ENCODE data around the gene CDRT15. TPM values are rescaled to one million over a fixed set of nuclear protein-coding genes. Genes with fewer than 3 reads are reported as not detected.

Gene CDRT15
- total RNA-seq, 3 donors from 2014 or later (not counting 1 experiment from before 2014, with no cell fraction given): not detected

DNA sequence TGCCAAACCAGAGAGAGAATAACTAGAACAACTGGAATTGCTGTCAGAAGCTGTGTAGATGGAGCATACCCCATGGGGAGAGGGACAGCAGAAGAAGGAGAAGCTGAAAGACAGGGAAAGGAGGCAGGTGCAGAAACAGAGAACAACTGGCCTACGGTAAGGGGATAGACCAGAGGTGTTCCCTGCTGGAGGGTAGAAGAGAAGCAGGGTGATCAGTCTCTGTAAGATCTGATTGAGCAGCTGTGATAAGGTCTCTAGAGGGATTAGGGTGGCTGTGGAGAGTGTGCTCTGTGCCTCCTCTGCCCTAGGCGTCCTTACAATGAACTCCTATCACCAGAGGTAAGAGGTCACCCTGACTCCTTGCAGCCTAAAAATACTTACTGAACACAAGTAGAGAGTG is 33.8 kb upstream of the CDRT15 start:
- Mint-ChIP-seq H3K27me3 (ENCODE audit: low read depth in 2 of 2) (no peaks in the 10 kb centered on the region), H3K4me3 (no peak overlapping the region), H3K36me3 (no peaks in the 10 kb centered on the region), H3K9me3 (no peaks in the 10 kb centered on the region), H3K4me1 (no peaks in the 10 kb centered on the region), H3K27ac (no peak overlapping the region)
- WGBS (ENCODE audit: insufficient coverage): 98% methylated on average over 2 of the region's 2 CpGs
- ATAC-seq (no peak), DNase-seq (no peak)
- intact Hi-C loops (cut with micrococcal nuclease): no loop called here
- TF ChIP-seq CTCF (IDR thresholded peaks at IDR 0.05): no peak
- Histone ChIP-seq H3K4me1 (ENCODE audit: control insufficient read depth, insufficient read depth, low read length) (no peaks in the 10 kb centered on the region), H3K9me3 (ENCODE audit: control insufficient read depth, insufficient read depth, low read length) (no peaks in the 10 kb centered on the region), H3K27ac (ENCODE audit: low read length) (no peak overlapping the region), H3K36me3 (ENCODE audit: control insufficient read depth, insufficient read depth, low read length) (no peaks in the 10 kb centered on the region), H3K4me3 (ENCODE audit: low read length) (no peak overlapping the region), H3K27me3 (ENCODE audit: control insufficient read depth, insufficient read depth, low read length) (peaks cover 2% of the 10 kb centered on the region)

DNA sequence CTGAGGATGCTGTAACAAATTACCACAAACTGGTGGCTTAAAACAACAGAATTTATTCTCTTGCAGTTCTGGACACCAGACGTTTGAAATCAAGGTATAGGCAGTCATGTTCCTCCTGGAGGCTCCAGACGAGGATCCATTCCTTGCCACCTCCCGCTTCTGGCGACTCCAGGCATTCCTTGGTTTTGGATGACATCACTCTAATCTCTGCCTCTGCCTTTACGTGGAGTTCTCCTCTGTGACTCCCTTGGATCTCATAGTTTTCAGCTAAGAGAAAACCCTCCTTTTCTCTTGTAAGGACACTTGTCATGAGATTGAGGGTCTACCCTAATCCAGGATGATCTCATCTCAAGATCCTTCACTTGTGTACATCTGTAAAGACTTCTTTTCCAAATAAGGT is 32.8 kb upstream of the CDRT15 start:
- no peaks in the 10 kb centered on the region for H3K36me3 ChIP-seq (ENCODE audit: control insufficient read depth, insufficient read depth, low read length)
- peaks cover 2% of the 10 kb centered on the region for H3K27me3 ChIP-seq (ENCODE audit: control insufficient read depth, insufficient read depth, low read length)
- WGBS (ENCODE audit: insufficient coverage): 81% methylated on average over 5 of the region's 5 CpGs
- no peaks in the 10 kb centered on the region for H3K4me1 ChIP-seq (ENCODE audit: control insufficient read depth, insufficient read depth, low read length)
- H3K4me3 ChIP-seq (ENCODE audit: low read length): no peak overlapping the region
- intact Hi-C loops (cut with micrococcal nuclease): no loop called here
- DNase-seq (no peak), ATAC-seq (no peak)
- H3K4me1 Mint-ChIP-seq: no peaks in the 10 kb centered on the region
- TF ChIP-seq CTCF (IDR thresholded peaks at IDR 0.05): no peak
- no peak overlapping the region for H3K4me3 Mint-ChIP-seq
- no peak overlapping the region for H3K27ac ChIP-seq (ENCODE audit: low read length)
- no peaks in the 10 kb centered on the region for H3K27me3 Mint-ChIP-seq (ENCODE audit: low read depth in 2 of 2)
- no peak overlapping the region for H3K27ac Mint-ChIP-seq
- no peaks in the 10 kb centered on the region for H3K9me3 ChIP-seq (ENCODE audit: control insufficient read depth, insufficient read depth, low read length)
- H3K9me3 Mint-ChIP-seq: no peaks in the 10 kb centered on the region
- no peaks in the 10 kb centered on the region for H3K36me3 Mint-ChIP-seq

DNA sequence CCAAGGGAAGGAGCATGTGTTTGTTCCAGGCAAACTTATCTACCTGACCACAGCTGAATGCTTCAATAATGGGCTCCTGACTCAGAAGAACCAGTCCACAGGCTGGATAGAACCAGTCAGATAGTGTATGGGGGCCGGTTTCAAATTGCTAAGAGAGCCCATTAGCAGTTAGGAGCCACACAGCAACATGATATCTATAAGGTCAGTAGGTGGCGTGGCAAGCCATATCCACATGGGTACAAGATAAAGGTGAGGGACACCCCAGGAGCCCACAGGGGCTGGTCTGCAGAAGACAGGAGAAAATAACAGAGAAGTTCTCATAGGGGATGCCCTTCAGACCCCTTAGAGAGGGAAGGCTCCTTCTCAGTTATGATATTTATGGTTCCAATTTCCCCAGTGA is 31.6 kb upstream of the CDRT15 start:
- Mint-ChIP-seq H3K27me3 (ENCODE audit: low read depth in 2 of 2) (no peaks in the 10 kb centered on the region), H3K4me3 (no peak overlapping the region), H3K36me3 (no peaks in the 10 kb centered on the region), H3K4me1 (no peaks in the 10 kb centered on the region), H3K27ac (no peak overlapping the region), H3K9me3 (no peaks in the 10 kb centered on the region)
- ATAC-seq (peak in 1 of 3 donors; percentile 61), DNase-seq (peak in 1 of 2 donors; percentile 32)
- no peaks in the 10 kb centered on the region for H3K36me3 ChIP-seq (ENCODE audit: control insufficient read depth, insufficient read depth, low read length)
- H3K4me3 ChIP-seq (ENCODE audit: low read length): no peak overlapping the region
- peaks cover 2% of the 10 kb centered on the region for H3K27me3 ChIP-seq (ENCODE audit: control insufficient read depth, insufficient read depth, low read length)
- H3K27ac ChIP-seq (ENCODE audit: low read length): no peak overlapping the region
- no peaks in the 10 kb centered on the region for H3K4me1 ChIP-seq (ENCODE audit: control insufficient read depth, insufficient read depth, low read length)
- intact Hi-C loops (cut with micrococcal nuclease): no loop called here
- no peaks in the 10 kb centered on the region for H3K9me3 ChIP-seq (ENCODE audit: control insufficient read depth, insufficient read depth, low read length)
- no peak for TF ChIP-seq CTCF (IDR thresholded peaks at IDR 0.05)
- WGBS (ENCODE audit: insufficient coverage): 74% methylated on average over 2 of the region's 2 CpGs

DNA sequence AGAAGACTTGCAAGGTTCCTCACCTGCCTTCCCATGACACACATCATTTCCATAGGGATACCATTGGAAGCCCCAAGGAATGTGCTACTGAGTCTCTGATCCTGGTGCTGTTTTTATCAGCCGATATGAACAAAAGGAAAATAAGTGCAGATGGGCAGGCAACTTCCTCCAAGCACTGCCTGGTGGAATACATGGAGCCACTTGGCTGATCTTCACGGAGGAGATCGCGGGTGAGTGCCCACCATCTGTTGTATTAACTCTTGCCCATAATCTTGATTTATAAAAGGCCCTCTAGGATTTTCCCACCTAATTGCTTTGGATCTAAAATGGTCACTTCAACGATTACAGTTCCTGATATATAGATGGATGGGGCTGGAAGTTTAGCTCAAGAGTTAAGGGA is 24.7 kb upstream of the CDRT15 start:
- Mint-ChIP-seq H3K4me3 (no peak overlapping the region), H3K36me3 (no peaks in the 10 kb centered on the region), H3K4me1 (peaks cover 0 to 2% of the 10 kb centered on the region in 2 donors), H3K27ac (no peak overlapping the region), H3K9me3 (no peaks in the 10 kb centered on the region), H3K27me3 (ENCODE audit: low read depth in 2 of 2) (peaks cover 0 to 4% of the 10 kb centered on the region in 2 donors)
- intact Hi-C loops (cut with micrococcal nuclease): no loop called here
- ATAC-seq (no peak), DNase-seq (no peak)
- no peaks in the 10 kb centered on the region for H3K4me1 ChIP-seq (ENCODE audit: control insufficient read depth, insufficient read depth, low read length)
- H3K4me3 ChIP-seq (ENCODE audit: low read length): no peak overlapping the region
- TF ChIP-seq CTCF (IDR thresholded peaks at IDR 0.05): no peak
- no peaks in the 10 kb centered on the region for H3K9me3 ChIP-seq (ENCODE audit: control insufficient read depth, insufficient read depth, low read length)
- 94% methylated on average over 5 of the region's 5 CpGs for WGBS (ENCODE audit: insufficient coverage)
- no peaks in the 10 kb centered on the region for H3K27me3 ChIP-seq (ENCODE audit: control insufficient read depth, insufficient read depth, low read length)
- H3K27ac ChIP-seq (ENCODE audit: low read length): no peak overlapping the region
- H3K36me3 ChIP-seq (ENCODE audit: control insufficient read depth, insufficient read depth, low read length): no peaks in the 10 kb centered on the region

Measured in natural killer cell (primary cell).